HEK293T (cell line): ENCODE measurements around the gene MRPL43.
"Not testable (repeated sequence)": the region's sequence is repeated elsewhere in the genome, so short reads cannot be mapped to it uniquely, and the experiment has no call there.

Experiments used
- CTCF ChIA-PET: fragments of 350-600 bp; formaldehyde crosslinking; extraction: SDS; loops from one replicate; lab custom pipeline; 2021; ENCODE audit warnings: antibody characterized with exemption, inconsistent platforms; lab: Yijun Ruan, JAX
- POLR2A ChIA-PET: fragments of 350-600 bp; formaldehyde crosslinking; extraction: SDS; loops from one replicate; lab custom pipeline; 2020; ENCODE audit warnings: antibody characterized with exemption, inconsistent platforms; lab: Yijun Ruan, JAX
- DNase-seq: peaks from one replicate; pipeline ENCODE4 v3.0.0; 2012; ENCODE audit warnings: mixed read lengths; ENCODE audit errors: extremely low spot score
- ARNT ChIP-seq: fragments of 450-650 bp; IDR thresholded peaks from 2 replicates; pipeline ENCODE4 v1.6.1; 2017; ENCODE audit warnings: mild to moderate bottlenecking
- BHLHE40 ChIP-seq: fragments of 450-650 bp; IDR thresholded peaks from 2 replicates; pipeline ENCODE4 v1.6.1; 2016; ENCODE audit warnings: mild to moderate bottlenecking, moderate library complexity, borderline replicate concordance
- CTBP1 ChIP-seq: fragments of 450-650 bp; IDR thresholded peaks from 2 replicates; pipeline ENCODE4 v1.6.1; 2016; ENCODE audit warnings: borderline replicate concordance
- ELF4 ChIP-seq: fragments of 450-650 bp; IDR thresholded peaks from 2 replicates; pipeline ENCODE4 v1.6.1; 2017; ENCODE audit warnings: antibody characterized with exemption
- FOXA1 ChIP-seq: fragments of 450-650 bp; IDR thresholded peaks from 2 replicates; pipeline ENCODE4 v1.6.1; 2016; ENCODE audit warnings: mild to moderate bottlenecking
- FOXK2 ChIP-seq: fragments of 450-650 bp; IDR thresholded peaks from 2 replicates; pipeline ENCODE4 v1.6.1; 2016; ENCODE audit warnings: mild to moderate bottlenecking
- FOXM1 ChIP-seq: fragments of 450-650 bp; IDR thresholded peaks from 2 replicates; pipeline ENCODE4 v1.6.1; 2017; ENCODE audit warnings: mild to moderate bottlenecking, borderline replicate concordance
- HDGF ChIP-seq: fragments of 450-650 bp; IDR thresholded peaks from 2 replicates; pipeline ENCODE4 v1.6.1; 2017; ENCODE audit warnings: antibody characterized with exemption, borderline replicate concordance
- L3MBTL2 ChIP-seq: fragments of 450-650 bp; conservative IDR thresholded peaks from 2 replicates; pipeline ENCODE4 v1.6.1; 2016; ENCODE audit warnings: mild to moderate bottlenecking
- LEF1 ChIP-seq: fragments of 450-650 bp; IDR thresholded peaks from 2 replicates; pipeline ENCODE4 v1.6.1; 2017; ENCODE audit warnings: mild to moderate bottlenecking, borderline replicate concordance
- NFRKB ChIP-seq: fragments of 450-650 bp; IDR thresholded peaks from 2 replicates; pipeline ENCODE4 v1.6.1; 2016; ENCODE audit warnings: mild to moderate bottlenecking, moderate library complexity
- SP1 ChIP-seq: fragments of 450-650 bp; IDR thresholded peaks from 2 replicates; pipeline ENCODE4 v1.6.1; 2017
- SUZ12 ChIP-seq: fragments of 450-650 bp; IDR thresholded peaks from 2 replicates; pipeline ENCODE4 v1.6.1; 2016; ENCODE audit warnings: mild to moderate bottlenecking
- TARDBP ChIP-seq: fragments of 450-650 bp; IDR thresholded peaks from 2 replicates; pipeline ENCODE4 v1.6.1; 2016
- ZNF384 ChIP-seq: fragments of 450-650 bp; IDR thresholded peaks from 2 replicates; pipeline ENCODE4 v1.6.1; 2016
- TF ChIP-seq, protein P1 (sequence below): fragments of 450-650 bp; IDR thresholded peaks from 2 replicates; pipeline ENCODE4 v1.6.1; 2016

MRPL43 gene

DNA sequence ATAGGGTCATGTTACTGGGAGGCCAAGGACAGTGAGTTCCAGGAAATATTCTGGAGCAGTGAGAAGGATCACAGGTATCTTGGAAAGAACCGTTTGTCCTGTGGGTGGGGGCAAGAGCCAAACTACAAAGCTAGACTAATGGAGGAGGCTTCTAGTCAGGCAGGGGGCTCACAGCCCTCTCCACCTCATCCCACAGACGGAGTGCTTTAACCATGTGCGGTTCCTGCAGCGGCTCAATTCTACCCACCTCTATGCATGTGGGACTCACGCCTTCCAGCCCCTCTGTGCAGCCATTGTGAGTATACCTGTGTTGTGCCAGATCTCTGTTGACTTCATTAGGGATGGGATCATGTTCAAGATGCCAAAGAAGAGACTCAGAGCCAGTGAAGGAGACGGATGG is 9.9 kb downstream of the MRPL43 start:
- ChIA-PET CTCF (no interaction called here), POLR2A (interaction anchor here (0.6 kb wide), 1 partner anchor 369 kb away, joined by 3 read pairs; no protein-coding TSS in a partner anchor)

DNA sequence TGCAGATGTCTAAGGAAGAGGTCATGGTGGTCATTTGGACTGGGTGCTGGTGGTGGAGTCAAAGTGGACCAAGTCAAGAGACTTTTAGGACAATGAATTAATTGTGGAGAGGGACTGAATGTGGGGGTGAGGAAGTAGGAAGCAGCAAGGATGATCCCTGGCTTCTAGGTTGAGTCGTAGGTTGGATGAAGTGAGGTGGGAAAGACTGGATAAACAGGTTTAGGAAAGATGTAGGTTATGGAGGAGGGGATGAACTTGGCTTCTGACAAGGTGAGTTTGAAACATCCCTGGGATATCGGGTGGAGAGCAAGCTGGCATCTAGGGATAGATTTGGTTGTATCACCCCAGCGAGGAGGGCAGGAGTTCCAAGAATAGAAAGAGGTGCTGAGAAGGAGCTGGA is 10.4 kb downstream of the MRPL43 start:
- ChIA-PET CTCF (no interaction called here), POLR2A (no interaction called here)
- DNase-seq: no peak
- TF ChIP-seq FOXM1 (no peak), NFRKB (no peak), BHLHE40 (no peak), ZNF384 (no peak), ELF4 (no peak), LEF1 (no peak)

More for the DNA sequence above, 9.9 kb downstream of the MRPL43 start:
- no peak for TF ChIP-seq ELF4
- TF ChIP-seq, protein P1, sequence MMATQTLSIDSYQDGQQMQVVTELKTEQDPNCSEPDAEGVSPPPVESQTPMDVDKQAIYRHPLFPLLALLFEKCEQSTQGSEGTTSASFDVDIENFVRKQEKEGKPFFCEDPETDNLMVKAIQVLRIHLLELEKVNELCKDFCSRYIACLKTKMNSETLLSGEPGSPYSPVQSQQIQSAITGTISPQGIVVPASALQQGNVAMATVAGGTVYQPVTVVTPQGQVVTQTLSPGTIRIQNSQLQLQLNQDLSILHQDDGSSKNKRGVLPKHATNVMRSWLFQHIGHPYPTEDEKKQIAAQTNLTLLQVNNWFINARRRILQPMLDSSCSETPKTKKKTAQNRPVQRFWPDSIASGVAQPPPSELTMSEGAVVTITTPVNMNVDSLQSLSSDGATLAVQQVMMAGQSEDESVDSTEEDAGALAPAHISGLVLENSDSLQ: no peak
- TF ChIP-seq FOXA1: no peak
- TF ChIP-seq TARDBP: no peak
- TF ChIP-seq HDGF: no peak
- TF ChIP-seq SP1: no peak
- TF ChIP-seq L3MBTL2: no peak
- TF ChIP-seq FOXK2: no peak
- TF ChIP-seq FOXM1: no peak
- TF ChIP-seq ZNF384: no peak
- TF ChIP-seq SUZ12: no peak
- TF ChIP-seq CTBP1: no peak
- TF ChIP-seq ARNT: no peak
- TF ChIP-seq LEF1: no peak
- no peak for TF ChIP-seq NFRKB
- TF ChIP-seq BHLHE40: no peak
- no peak for DNase-seq

DNA sequence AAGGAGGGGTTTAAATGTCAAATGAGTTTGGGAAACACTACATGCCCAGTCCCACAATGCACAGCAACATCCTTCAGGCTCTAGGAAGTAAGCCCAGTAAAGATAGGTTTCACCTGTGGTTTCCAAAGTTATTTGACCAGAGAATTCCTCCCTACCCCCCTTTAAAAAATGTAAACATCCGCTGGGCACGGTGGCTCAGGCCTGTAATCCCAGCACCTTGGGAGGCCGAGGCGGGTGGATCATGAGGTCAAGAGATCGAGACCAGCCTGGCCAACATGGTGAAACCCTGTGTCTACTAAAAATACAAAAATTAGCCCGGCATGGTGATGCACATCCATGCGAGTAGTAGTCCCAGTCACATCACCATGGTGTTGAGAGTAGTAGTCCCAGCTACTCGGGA is 11.9 kb downstream of the MRPL43 start:
- CTCF ChIA-PET, DNase-seq: not testable (repeated sequence)
- POLR2A ChIA-PET: interaction anchor here (1.9 kb wide), 1 partner anchor 10 kb away, joined by 5 read pairs; no protein-coding TSS in a partner anchor

DNA sequence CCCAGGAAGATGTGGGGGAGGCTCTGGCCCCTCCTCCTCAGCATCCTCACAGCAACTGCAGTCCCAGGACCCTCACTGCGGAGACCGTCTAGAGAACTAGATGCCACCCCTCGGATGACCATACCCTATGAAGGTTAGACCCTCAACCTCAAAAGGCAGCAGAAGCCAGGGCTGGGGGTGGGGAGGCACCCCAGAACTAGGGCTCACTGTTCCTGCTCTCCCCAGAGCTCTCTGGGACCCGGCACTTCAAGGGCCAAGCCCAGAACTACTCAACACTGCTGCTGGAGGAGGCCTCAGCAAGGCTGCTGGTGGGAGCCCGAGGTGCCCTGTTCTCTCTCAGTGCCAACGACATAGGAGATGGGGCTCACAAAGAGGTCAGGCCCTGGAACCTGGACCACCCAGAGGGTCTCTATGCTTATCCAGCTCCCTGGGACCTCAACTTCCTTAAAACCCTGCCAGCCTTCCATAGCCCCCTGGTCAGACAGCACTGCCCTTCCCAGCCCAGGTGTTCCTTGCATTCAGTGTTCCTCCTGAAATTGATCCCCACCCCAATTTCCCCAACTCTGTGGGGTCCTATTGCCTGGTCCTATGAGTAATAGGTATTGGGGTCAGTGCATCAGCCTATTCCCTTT is 14.3 kb downstream of the MRPL43 start:
- no peak for DNase-seq
- TF ChIP-seq ELF4: no peak
- TF ChIP-seq SP1: no peak
- TF ChIP-seq L3MBTL2: no peak
- TF ChIP-seq TARDBP: no peak
- TF ChIP-seq ARNT: no peak
- no peak for TF ChIP-seq BHLHE40
- no peak for TF ChIP-seq CTBP1
- TF ChIP-seq NFRKB: no peak
- no peak for TF ChIP-seq HDGF
- TF ChIP-seq ZNF384: no peak
- TF ChIP-seq SUZ12: no peak
- no peak for TF ChIP-seq FOXM1
- no peak for TF ChIP-seq FOXA1
- TF ChIP-seq, protein P1: no peak
- no peak for TF ChIP-seq FOXK2
- no peak for TF ChIP-seq LEF1
- ChIA-PET POLR2A (interaction anchor here (1.0 kb wide), 1 partner anchor 24 kb away, joined by 3 read pairs; no protein-coding TSS in a partner anchor), CTCF (no interaction called here)

DNA sequence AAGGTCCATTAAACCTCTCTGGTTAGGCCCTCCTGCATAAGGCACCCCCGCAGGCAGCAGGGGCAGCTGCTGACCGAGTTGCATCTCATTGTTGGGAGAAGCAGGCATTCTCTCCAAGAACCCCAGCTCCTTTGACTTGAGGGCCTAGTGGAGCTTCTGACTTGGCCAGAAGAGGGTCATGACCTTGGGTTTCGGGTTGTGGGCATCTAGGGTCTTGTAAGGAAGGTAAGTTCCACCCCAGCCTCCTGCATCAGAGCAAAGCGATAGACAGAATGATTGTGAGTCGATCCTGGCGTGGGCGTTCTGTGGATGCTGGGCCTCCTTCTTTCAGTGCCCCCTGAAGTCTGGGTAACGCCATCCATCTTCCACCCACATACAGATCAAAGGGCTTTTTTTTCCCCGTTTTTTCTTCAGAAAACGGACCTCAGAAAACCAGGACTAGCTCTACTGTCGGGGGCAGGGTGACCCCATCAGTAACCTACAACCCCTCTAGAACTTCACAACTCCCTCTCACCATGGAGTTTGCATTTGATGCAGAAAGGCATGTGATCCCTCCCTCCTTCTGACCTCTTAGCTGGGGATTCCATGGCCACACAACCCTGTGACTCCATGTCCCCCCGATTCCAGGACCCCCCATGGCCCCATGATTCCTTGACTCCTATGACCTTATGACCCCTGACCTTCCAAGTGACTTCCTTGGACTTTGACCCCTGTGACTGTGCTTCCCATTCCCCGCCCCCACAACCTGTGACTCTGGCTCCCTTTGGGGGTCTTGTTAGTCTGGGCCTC is 15.0 kb downstream of the MRPL43 start:
- no peak for DNase-seq
- TF ChIP-seq, protein P1: no peak
- no peak for TF ChIP-seq FOXM1
- TF ChIP-seq FOXK2: no peak
- no peak for TF ChIP-seq TARDBP
- no peak for TF ChIP-seq FOXA1
- no peak for TF ChIP-seq HDGF
- TF ChIP-seq CTBP1: no peak
- no peak for TF ChIP-seq ARNT
- TF ChIP-seq LEF1: no peak
- TF ChIP-seq NFRKB: no peak
- no peak for TF ChIP-seq ZNF384
- no peak for TF ChIP-seq BHLHE40
- TF ChIP-seq L3MBTL2: no peak
- ChIA-PET CTCF (no interaction called here), POLR2A (interaction anchor here (1.0 kb wide), 1 partner anchor 25 kb away, joined by 3 read pairs; no protein-coding TSS in a partner anchor)
